ENCODE data around the gene R3HCC1L. TPM values are rescaled to one million over a fixed set of nuclear protein-coding genes. Genes with fewer than 3 reads are reported as not detected.
A peak's percentile ranks its signal among the peaks of the same experiment; 100 is the strongest.

The R3HCC1L gene
- total and polyA plus RNA-seq, 10 of the 15 experiments (the other 5 are each of a cell fraction or from before 2014, with no cell fraction given) = 11.3 to 20.3 (median 15.3) TPM

GRCh38 chr10:98138031-98138430, 3.6 kb downstream of the R3HCC1L start:
- CTCF ChIA-PET = interaction anchor here (0.7 to 3.2 kb wide), 2 partner anchors 32 to 97 kb away, joined by 3 to 25 read pairs; no protein-coding TSS in a partner anchor
- Histone ChIP-seq H3K4me3 (peak overlapping the region; percentile 30; the same call in 1 of the 2 replicates), H4K20me1 (ENCODE audit: control insufficient read depth, insufficient read depth) (peaks cover 6% of the 10 kb centered on the region), H3K9me3 (replicated peaks; ENCODE audit: control insufficient read depth, insufficient read depth, low read length) (no peaks in the 10 kb centered on the region; the same call in 2 of the 3 replicates), H3K4me2 (ENCODE audit: control insufficient read depth, insufficient read depth) (peak overlapping the region; percentile 34; the same call in 1 of the 2 replicates), H2AFZ (ENCODE audit: control insufficient read depth, low read depth, low read length) (no peak overlapping the region), H3K36me3 (ENCODE audit: control insufficient read depth in 2 of 2, insufficient read depth in 2 of 2, low read length in 1 of 2) (no peaks in the 10 kb centered on the region), H3K9ac (ENCODE audit: control insufficient read depth, insufficient read depth, low read length) (no peak overlapping the region), H3K27ac (ENCODE audit: control insufficient read depth, insufficient read depth) (no peak overlapping the region), H3K79me2 (ENCODE audit: control insufficient read depth, insufficient read depth, low read length) (peaks cover 60% of the 10 kb centered on the region), H3K4me1 (ENCODE audit: control insufficient read depth, insufficient read depth, low read length) (peaks cover 31% of the 10 kb centered on the region), H3K27me3 (replicated peaks in 1 of 2; ENCODE audit: control insufficient read depth in 2 of 2, insufficient read depth in 2 of 2, low read length in 1 of 2) (no peaks in the 10 kb centered on the region)
- POLR2A ChIA-PET = no interaction called here
- no peak for FAIRE-seq
- intact Hi-C loops (cut with micrococcal nuclease; ENCODE audit: unreplicated experiment) = no loop called here
- no TSS peak for BruUV-seq (replicated peaks)
- in situ Hi-C loops (cut with MboI) = no loop called here
- RAD21 ChIA-PET (ENCODE audit: unreplicated experiment) = interaction anchor here (1.4 kb wide), 1 partner anchor 10 kb away, joined by 5 read pairs; no protein-coding TSS in a partner anchor
- no peak for ATAC-seq
- DNase-seq (ENCODE audit: low read depth, low spot score) = no peak
- SMC1A ChIA-PET (ENCODE audit: uncharacterized antibody, unreplicated experiment) = interaction anchor here (0.9 to 2.2 kb wide), 5 partner anchors 17 to 34 kb away, joined by 3 to 10 read pairs (median 5); no protein-coding TSS in a partner anchor
- peak; percentile 69 for TF ChIP-seq TCF7 (IDR thresholded peaks at IDR 0.05; ENCODE audit: borderline replicate concordance)
- no peak for TF ChIP-seq PRDM15 (CRISPR knock-in tag; IDR thresholded peaks at IDR 0.05)
- TF ChIP-seq SMARCA5 (IDR thresholded peaks at IDR 0.05) = no peak
- TF ChIP-seq NFIC (IDR thresholded peaks at IDR 0.05; ENCODE audit: low read depth, low read length) = no peak
- TF ChIP-seq RUNX3 (IDR thresholded peaks at IDR 0.05; ENCODE audit: low read length) = peak; percentile 37; the same call in 1 of the 2 replicates
